CD14-positive monocyte (primary cell): Measurements from ENCODE around the gene MOCOS. TPM values are rescaled to one million over a fixed set of nuclear protein-coding genes. Genes with fewer than 3 reads are reported as not detected.

ENCODE experiments used
- DNase-seq, 3 donors: peaks; one replicate each; pipeline ENCODE4 v3.0.0-alpha.2; 2011 to 2022
- H2AFZ ChIP-seq: 2 replicates; pipeline ENCODE4 v1.6.0; 2012; ENCODE audit warnings: mild to moderate bottlenecking, low read depth, low read length, inconsistent platforms; ENCODE audit not compliant: insufficient read depth, poor library complexity, severe bottlenecking
- H3K27ac ChIP-seq, 2 donors: 1 replicate in 1 of 2; 2 replicates in 1 of 2; pipeline ENCODE4 v1.5.1; 2012 to 2013; ENCODE audit warnings: low read length in 2 of 2, control low read depth in 1 of 2, inconsistent platforms in 1 of 2, low read depth in 1 of 2, mild to moderate bottlenecking in 1 of 2
- H3K27me3 ChIP-seq, 2 donors: one replicate each; pipeline versions ENCODE4 v1.6.0 to v1.6.1; 2011 to 2013; ENCODE audit warnings: low read length in 2 of 2; ENCODE audit not compliant: control insufficient read depth in 2 of 2, insufficient read depth in 2 of 2
- H3K36me3 ChIP-seq, 2 donors: replicated peaks in 1 of 2; 1 replicate in 1 of 2; 2 replicates in 1 of 2; pipeline versions ENCODE4 v1.5.1 to v1.6.1; 2012 to 2013; ENCODE audit warnings: low read length in 2 of 2, control low read depth in 1 of 2, inconsistent platforms in 1 of 2, mild to moderate bottlenecking in 1 of 2; ENCODE audit not compliant: insufficient read depth in 2 of 2, control insufficient read depth in 1 of 2
- H3K4me1 ChIP-seq, 2 donors: 1 replicate in 1 of 2; 2 replicates in 1 of 2; pipeline versions ENCODE4 v1.5.1 to v1.6.1; 2012 to 2013; ENCODE audit warnings: low read length in 2 of 2, control low read depth in 1 of 2, inconsistent platforms in 1 of 2, mild to moderate bottlenecking in 1 of 2, moderate library complexity in 1 of 2; ENCODE audit not compliant: insufficient read depth in 2 of 2, control insufficient read depth in 1 of 2
- H3K4me2 ChIP-seq: replicated peaks from 2 replicates; pipeline ENCODE3; 2012; ENCODE audit warnings: low read length, moderate library complexity, mild to moderate bottlenecking; ENCODE audit not compliant: poor library complexity, severe bottlenecking; ENCODE audit errors: extremely low read depth
- H3K4me3 ChIP-seq, 3 experiments: fragments of 200-600 bp in 1 of 3; sonication (generic) in 1 of 3; replicated peaks in 1 of 3; 1 replicate in 2 of 3; 2 replicates in 1 of 3; pipeline ENCODE4 v1.5.1; 2011 to 2013; ENCODE audit warnings: low read length in 3 of 3, mild to moderate bottlenecking in 3 of 3, control low read depth in 2 of 3, low read depth in 2 of 3, inconsistent platforms in 1 of 3, moderate library complexity in 1 of 3
- H3K79me2 ChIP-seq: 2 replicates; pipeline ENCODE4 v1.6.0; 2012; ENCODE audit warnings: mild to moderate bottlenecking, control low read depth, inconsistent platforms, low read length, moderate library complexity; ENCODE audit not compliant: insufficient read depth
- H3K9ac ChIP-seq: 2 replicates; pipeline ENCODE4 v1.6.0; 2017; ENCODE audit warnings: low read length, mild to moderate bottlenecking; ENCODE audit not compliant: insufficient read depth, poor library complexity, severe bottlenecking
- H3K9me3 ChIP-seq, 2 donors: replicated peaks in 1 of 2; 1 replicate in 1 of 2; 2 replicates in 1 of 2; pipeline versions ENCODE4 v1.5.1 to v1.6.1; 2012 to 2013; ENCODE audit warnings: low read length in 2 of 2, control low read depth in 1 of 2; ENCODE audit not compliant: control insufficient read depth in 1 of 2, insufficient read depth in 1 of 2
- H4K20me1 ChIP-seq: 2 replicates; pipeline ENCODE4 v1.6.0; 2012; ENCODE audit warnings: mild to moderate bottlenecking, low read length, control low read depth, moderate library complexity; ENCODE audit not compliant: insufficient read depth
- H3K27ac Mint-ChIP-seq, 7 donors: one replicate each; pipeline ENCODE4 v1.8.0; 2020; ENCODE audit warnings: mild to moderate bottlenecking in 7 of 7, mixed read lengths in 7 of 7, moderate library complexity in 6 of 7, inconsistent platforms in 2 of 7
- H3K27me3 Mint-ChIP-seq, 3 donors: one replicate each; pipeline ENCODE4 v1.8.0; 2021 to 2022; ENCODE audit warnings: low read depth in 3 of 3, mild to moderate bottlenecking in 3 of 3, mixed read lengths in 3 of 3, moderate library complexity in 3 of 3, inconsistent platforms in 1 of 3
- H3K36me3 Mint-ChIP-seq, 2 donors: one replicate each; pipeline ENCODE4 v1.8.0; 2020; ENCODE audit warnings: mixed read lengths in 2 of 2, inconsistent platforms in 1 of 2, mild to moderate bottlenecking in 1 of 2
- H3K4me1 Mint-ChIP-seq: one replicate; pipeline ENCODE4 v1.8.0; 2020; ENCODE audit warnings: mild to moderate bottlenecking, mixed read lengths
- H3K4me3 Mint-ChIP-seq, 2 donors: one replicate each; pipeline ENCODE4 v1.8.0; 2020; ENCODE audit warnings: mild to moderate bottlenecking in 2 of 2, mixed read lengths in 2 of 2, moderate library complexity in 1 of 2
- H3K9me3 Mint-ChIP-seq, 7 donors: one replicate each; pipeline ENCODE4 v1.8.0; 2020 to 2022; ENCODE audit warnings: mixed read lengths in 7 of 7, mild to moderate bottlenecking in 6 of 7, moderate library complexity in 6 of 7, inconsistent platforms in 2 of 7
- CTCF ChIP-seq: fragments of 200-600 bp; IDR thresholded peaks from one replicate; pipeline ENCODE4 v1.8.0; 2022; ENCODE audit warnings: antibody characterized with exemption, mild to moderate bottlenecking
- WGBS: methylation state at CpG from one replicate; pipeline ENCODE4 v1.1.5; 2013; ENCODE audit warnings: missing lambda C conversion rate; ENCODE audit not compliant: insufficient coverage; 5-methylcytosine and 5-hydroxymethylcytosine counted together
- intact Hi-C, 2 donors: fragments of 100-400 bp; cut with micrococcal nuclease; formaldehyde crosslinking; loops; one replicate each; pipeline versions ENCODE4 v1.15.0 to v1.15.1; 2023
- polyA minus RNA-seq: library from RNA; depleted of rRNA, polyadenylated mRNA; stranded (reverse); fragments of >200 nt; gene quantifications from 2 replicates; pipeline ENCODE4 v1.2.3, GENCODE V29; 2012
- polyA plus RNA-seq, 3 donors: library from polyadenylated mRNA; depleted of rRNA in 1 of 3; unstranded in 2 of 3; stranded (reverse) in 1 of 3; fragments of 300-500 nt in 2 of 3; fragments of >200 nt in 1 of 3; fragmentation: Illumina TruSeq in 2 of 3; gene quantifications; 1 replicate in 2 of 3; 2 replicates in 1 of 3; pipeline ENCODE4 v1.2.3, GENCODE V29; 2012 to 2021
- total RNA-seq, 12 experiments: library from RNA in 1 of 12; stranded (reverse) in 1 of 12; fragments of 120-200 nt in 1 of 12; gene quantifications; one replicate each; pipeline ENCODE4 v1.2.4 and lab custom pipeline; 2013 to 2026; ENCODE audit warnings: mixed read lengths in 6 of 12, inconsistent platforms in 1 of 12

MOCOS gene
- 0.12 TPM for total RNA-seq (2013)
- under 1 TPM in 2 of 3 donors, not detected in 1; 0.03 to 0.05 TPM for polyA plus RNA-seq
- under 0.01 and 0.08 TPM in 2 replicates for polyA minus RNA-seq
- total RNA-seq (lab: John Stamatoyannopoulos, UW): 0 to 1.3 (median 0.23) reads per million in 11 experiments

- Histone ChIP-seq H2AFZ (peak within 1 kb of the TSS; percentile 98), H3K4me3 (peak within 1 kb of the TSS; percentile 70 to 92 (median 88)), H3K27ac (no peak within 1 kb of the TSS), H3K9me3 (peaks cover 0 to 9% of the 10 kb centered on the region in 2 donors), H4K20me1 (no peaks in the 10 kb centered on the region), H3K9ac (peak within 1 kb of the TSS; percentile 66), H3K27me3 (peaks cover 15 to 44% of the 10 kb centered on the region in 2 donors), H3K79me2 (no peaks in the 10 kb centered on the region), H3K36me3 (no peaks in the 10 kb centered on the region), H3K4me1 (peaks cover 14 to 16% of the 10 kb centered on the region in 2 donors), H3K4me2 (peak within 1 kb of the TSS; percentile 98)
- H3K27ac Mint-ChIP-seq: peak within 1 kb of the TSS in 1 of 7 donors; percentile 60
- peaks cover 28 to 68% (median 47%) of the 10 kb centered on the region in 3 donors for H3K27me3 Mint-ChIP-seq
- DNase-seq: peak in 2 of 3 donors; percentile 13 to 19
- peak within 1 kb of the TSS; percentile 88 to 95 for H3K4me3 Mint-ChIP-seq
- peaks cover 0 to 5% (median 0%) of the 10 kb centered on the region in 7 donors for H3K9me3 Mint-ChIP-seq
- peaks cover 0 to 4% of the 10 kb centered on the region in 2 donors for H3K36me3 Mint-ChIP-seq
- WGBS: under 1% methylated on average over 66 of the region's 66 CpGs
- intact Hi-C loops: no loop called here
- TF ChIP-seq CTCF: no peak
- peaks cover 18% of the 10 kb centered on the region for H3K4me1 Mint-ChIP-seq
These were observed at the start of gene MOCOS for GRCh38 chr18:36187193-36187825. TSS of gene MOCOS (plus strand) at chr18:36187497. CDS start at chr18:36187540, 43 bp downstream.

GRCh38 chr18:36139245-36139644 is 48.1 kb upstream of the MOCOS start:
- H3K36me3 Mint-ChIP-seq: peaks cover 63 to 74% of the 10 kb centered on the region in 2 donors
- Histone ChIP-seq H3K27me3 (no peaks in the 10 kb centered on the region), H3K4me2 (no peak overlapping the region), H3K4me3 (no peak overlapping the region), H4K20me1 (no peaks in the 10 kb centered on the region), H3K9ac (no peak overlapping the region), H2AFZ (no peak overlapping the region), H3K9me3 (no peaks in the 10 kb centered on the region), H3K36me3 (peaks cover 81 to 95% of the 10 kb centered on the region in 2 donors), H3K79me2 (peaks cover 8% of the 10 kb centered on the region), H3K4me1 (no peaks in the 10 kb centered on the region), H3K27ac (no peak overlapping the region)
- peak overlapping the region in 1 of 7 donors; percentile 36 for H3K27ac Mint-ChIP-seq
- no peaks in the 10 kb centered on the region for H3K9me3 Mint-ChIP-seq
- H3K4me1 Mint-ChIP-seq: no peaks in the 10 kb centered on the region
- intact Hi-C loops: loop anchor here in 1 of 2 donors (10.0 kb wide), 1 partner anchor 164 kb away; the partner anchor contains the start of gene RMP24
- no peak for TF ChIP-seq CTCF
- no peaks in the 10 kb centered on the region for H3K27me3 Mint-ChIP-seq
- no peak for DNase-seq
- no peak overlapping the region for H3K4me3 Mint-ChIP-seq
- no CpG with 5 or more reads among the region's 5 CpGs for WGBS
